GM12865 (cell line): ENCODE data around the gene DPYD.

Experiments
- DNase-seq: peaks from one replicate; pipeline ENCODE4 v3.0.0; 2010; ENCODE audit warnings: low read depth
- H3K4me3 ChIP-seq: 2 replicates; pipeline ENCODE4 v1.5.1; 2011; ENCODE audit warnings: mild to moderate bottlenecking, low read depth, low read length, control low read depth
- TF ChIP-seq, protein P1 (sequence below): IDR thresholded peaks from 2 replicates; pipeline ENCODE4 v1.5.1; 2011; ENCODE audit warnings: low read length, control low read depth, low read depth, inconsistent platforms; ENCODE audit not compliant: insufficient read depth; ENCODE audit errors: missing control alignments

Gene DPYD

GRCh38 chr1:97158691-97159096 lies 762.1 kb downstream of the DPYD start:
- no peak overlapping the region for H3K4me3 ChIP-seq
- TF ChIP-seq, protein P1, sequence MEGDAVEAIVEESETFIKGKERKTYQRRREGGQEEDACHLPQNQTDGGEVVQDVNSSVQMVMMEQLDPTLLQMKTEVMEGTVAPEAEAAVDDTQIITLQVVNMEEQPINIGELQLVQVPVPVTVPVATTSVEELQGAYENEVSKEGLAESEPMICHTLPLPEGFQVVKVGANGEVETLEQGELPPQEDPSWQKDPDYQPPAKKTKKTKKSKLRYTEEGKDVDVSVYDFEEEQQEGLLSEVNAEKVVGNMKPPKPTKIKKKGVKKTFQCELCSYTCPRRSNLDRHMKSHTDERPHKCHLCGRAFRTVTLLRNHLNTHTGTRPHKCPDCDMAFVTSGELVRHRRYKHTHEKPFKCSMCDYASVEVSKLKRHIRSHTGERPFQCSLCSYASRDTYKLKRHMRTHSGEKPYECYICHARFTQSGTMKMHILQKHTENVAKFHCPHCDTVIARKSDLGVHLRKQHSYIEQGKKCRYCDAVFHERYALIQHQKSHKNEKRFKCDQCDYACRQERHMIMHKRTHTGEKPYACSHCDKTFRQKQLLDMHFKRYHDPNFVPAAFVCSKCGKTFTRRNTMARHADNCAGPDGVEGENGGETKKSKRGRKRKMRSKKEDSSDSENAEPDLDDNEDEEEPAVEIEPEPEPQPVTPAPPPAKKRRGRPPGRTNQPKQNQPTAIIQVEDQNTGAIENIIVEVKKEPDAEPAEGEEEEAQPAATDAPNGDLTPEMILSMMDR: no peak
- no peak for DNase-seq

GRCh38 chr1:97157991-97158390 lies 762.8 kb downstream of the DPYD start:
- no peak for DNase-seq
- TF ChIP-seq, protein P1: no peak
- H3K4me3 ChIP-seq: no peak overlapping the region

- H3K4me3 ChIP-seq: no peak overlapping the region
- TF ChIP-seq, protein P1: no peak
- no peak for DNase-seq
Observed at GRCh38 chr1:97151651-97152050, 769.2 kb downstream of the DPYD start.

- no peak for DNase-seq
- no peak overlapping the region for H3K4me3 ChIP-seq
- TF ChIP-seq, protein P1: no peak
Observed at GRCh38 chr1:97145321-97145956, 775.4 kb downstream of the DPYD start.

GRCh38 chr1:97144527-97144926 lies 776.3 kb downstream of the DPYD start:
- no peak for DNase-seq

DNA sequence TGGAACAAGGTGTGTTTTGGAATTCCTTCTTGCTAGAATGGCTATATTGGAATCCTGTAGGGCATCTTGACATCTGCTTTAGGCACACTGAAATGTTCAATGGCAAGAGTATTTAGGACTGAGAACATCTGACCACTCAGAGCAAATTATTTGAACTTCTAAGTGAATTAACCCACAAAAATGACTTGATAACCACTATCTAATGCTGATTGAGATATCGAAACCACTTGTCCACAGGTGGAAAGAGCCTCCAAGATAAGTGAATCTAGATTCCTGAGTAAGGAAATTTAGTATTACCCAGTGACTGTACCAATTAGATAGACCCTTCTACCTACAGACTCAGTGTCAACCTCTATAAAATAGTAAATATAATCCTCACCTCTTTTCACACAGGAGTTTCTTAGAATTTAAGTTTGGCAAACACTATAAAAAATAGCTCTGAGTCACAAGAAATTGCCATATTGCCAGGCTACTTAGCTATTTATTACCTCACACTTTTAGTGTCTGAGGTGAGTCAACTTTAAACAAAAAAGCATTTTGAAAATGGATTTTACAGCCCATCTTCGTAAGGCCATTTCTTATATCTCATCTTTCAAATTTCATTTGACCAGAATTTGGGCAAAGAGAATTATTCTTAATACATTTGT lies 777.5 kb downstream of the DPYD start:
- TF ChIP-seq, protein P1: no peak
- no peak for DNase-seq
- H3K4me3 ChIP-seq: no peak overlapping the region

More at GRCh38 chr1:97144527-97144926, 776.3 kb downstream of the DPYD start:
- no peak overlapping the region for H3K4me3 ChIP-seq
- TF ChIP-seq, protein P1: no peak
